ENCODE data around the gene SVEP1. TPM values are rescaled to one million over a fixed set of nuclear protein-coding genes. Genes with fewer than 3 reads are reported as not detected.

Gene SVEP1
- polyA plus RNA-seq, 1 of the 3 experiments (the other 2 are of a cell fraction) = 0.10 TPM

GRCh38 chr9:110338143-110338542, 241.4 kb downstream of the SVEP1 start:
- WGBS (ENCODE audit: low lambda C conversion rate) = 57% methylated on average over 1 of the region's 1 CpG
- H2AFZ ChIP-seq (ENCODE audit: low read depth) = no peak overlapping the region
- H3K4me2 ChIP-seq = no peak overlapping the region
- H3K9ac ChIP-seq = no peak overlapping the region
- POLR2A ChIA-PET = no interaction called here
- no peak for DNase-seq
- H3K4me1 ChIP-seq (ENCODE audit: control insufficient read depth in 1 of 2, insufficient read depth in 2 of 2, low read depth in 1 of 2, low read length in 1 of 2) = peaks cover 0 to 2% of the 10 kb centered on the region in 2 experiments; a peak in 1 of 4 replicates
- no peaks in the 10 kb centered on the region for H3K9me3 ChIP-seq
- no peak overlapping the region for H3K4me3 ChIP-seq (ENCODE audit: low read depth in 2 of 2, low read length in 1 of 2)
- no peaks in the 10 kb centered on the region for H3K79me2 ChIP-seq (ENCODE audit: insufficient read depth)
- H3K9me2 ChIP-seq = no peaks in the 10 kb centered on the region
- no peaks in the 10 kb centered on the region for H3K27me3 ChIP-seq (ENCODE audit: insufficient read depth)
- no peak overlapping the region for H3K27ac ChIP-seq (ENCODE audit: low read depth in 2 of 2, low read length in 1 of 2)
- H4K20me1 ChIP-seq (ENCODE audit: insufficient read depth) = no peaks in the 10 kb centered on the region
- H3K36me3 ChIP-seq (replicated peaks in 1 of 2; ENCODE audit: control insufficient read depth in 1 of 2, insufficient read depth in 2 of 2, low read length in 1 of 2) = no peaks in the 10 kb centered on the region
- no peaks in the 10 kb centered on the region for H3F3A ChIP-seq (replicated peaks; ENCODE audit: insufficient read depth)
- CTCF ChIA-PET = no interaction called here
- no peak for TF ChIP-seq CTCF (IDR thresholded peaks at IDR 0.05)
- TF ChIP-seq, protein P1, sequence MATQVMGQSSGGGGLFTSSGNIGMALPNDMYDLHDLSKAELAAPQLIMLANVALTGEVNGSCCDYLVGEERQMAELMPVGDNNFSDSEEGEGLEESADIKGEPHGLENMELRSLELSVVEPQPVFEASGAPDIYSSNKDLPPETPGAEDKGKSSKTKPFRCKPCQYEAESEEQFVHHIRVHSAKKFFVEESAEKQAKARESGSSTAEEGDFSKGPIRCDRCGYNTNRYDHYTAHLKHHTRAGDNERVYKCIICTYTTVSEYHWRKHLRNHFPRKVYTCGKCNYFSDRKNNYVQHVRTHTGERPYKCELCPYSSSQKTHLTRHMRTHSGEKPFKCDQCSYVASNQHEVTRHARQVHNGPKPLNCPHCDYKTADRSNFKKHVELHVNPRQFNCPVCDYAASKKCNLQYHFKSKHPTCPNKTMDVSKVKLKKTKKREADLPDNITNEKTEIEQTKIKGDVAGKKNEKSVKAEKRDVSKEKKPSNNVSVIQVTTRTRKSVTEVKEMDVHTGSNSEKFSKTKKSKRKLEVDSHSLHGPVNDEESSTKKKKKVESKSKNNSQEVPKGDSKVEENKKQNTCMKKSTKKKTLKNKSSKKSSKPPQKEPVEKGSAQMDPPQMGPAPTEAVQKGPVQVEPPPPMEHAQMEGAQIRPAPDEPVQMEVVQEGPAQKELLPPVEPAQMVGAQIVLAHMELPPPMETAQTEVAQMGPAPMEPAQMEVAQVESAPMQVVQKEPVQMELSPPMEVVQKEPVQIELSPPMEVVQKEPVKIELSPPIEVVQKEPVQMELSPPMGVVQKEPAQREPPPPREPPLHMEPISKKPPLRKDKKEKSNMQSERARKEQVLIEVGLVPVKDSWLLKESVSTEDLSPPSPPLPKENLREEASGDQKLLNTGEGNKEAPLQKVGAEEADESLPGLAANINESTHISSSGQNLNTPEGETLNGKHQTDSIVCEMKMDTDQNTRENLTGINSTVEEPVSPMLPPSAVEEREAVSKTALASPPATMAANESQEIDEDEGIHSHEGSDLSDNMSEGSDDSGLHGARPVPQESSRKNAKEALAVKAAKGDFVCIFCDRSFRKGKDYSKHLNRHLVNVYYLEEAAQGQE (IDR thresholded peaks at IDR 0.05; ENCODE audit: low read depth, low read length) = no peak
- no peak for TF ChIP-seq GATA2 (CRISPR knock-in tag; IDR thresholded peaks at IDR 0.05)
- no peak for TF ChIP-seq CHD2 (IDR thresholded peaks at IDR 0.05; ENCODE audit: low read length, partially characterized antibody)
- no peak for TF ChIP-seq TEAD4 (IDR thresholded peaks at IDR 0.05; ENCODE audit: borderline replicate concordance, insufficient read depth)
- TF ChIP-seq MEF2A (IDR thresholded peaks at IDR 0.05; ENCODE audit: borderline replicate concordance, low read depth) = no peak
- TF ChIP-seq PBX3 (IDR thresholded peaks at IDR 0.05) = no peak
- no peak for TF ChIP-seq FOXM1 (IDR thresholded peaks at IDR 0.05; ENCODE audit: low read depth)
- TF ChIP-seq FOSL2 (IDR thresholded peaks at IDR 0.05; ENCODE audit: borderline replicate concordance, low read depth) = no peak
- TF ChIP-seq RCOR1 (IDR thresholded peaks at IDR 0.05; ENCODE audit: low read length) = no peak
- no peak for TF ChIP-seq RAD21 (IDR thresholded peaks at IDR 0.05; ENCODE audit: low read length)
- no peak for TF ChIP-seq TCF12 (IDR thresholded peaks at IDR 0.05)
- TF ChIP-seq RFX5 (IDR thresholded peaks at IDR 0.05; ENCODE audit: low read length) = no peak
- TF ChIP-seq GABPA (IDR thresholded peaks at IDR 0.05; ENCODE audit: low read depth) = no peak
- no peak for TF ChIP-seq POLR2AphosphoS5 (IDR thresholded peaks at IDR 0.05; ENCODE audit: low read depth, low read length)
- TF ChIP-seq EP300 (IDR thresholded peaks at IDR 0.05; ENCODE audit: borderline replicate concordance in 1 of 2, low read depth in 1 of 2, low read length in 1 of 2) = no peak
- TF ChIP-seq, protein P2, sequence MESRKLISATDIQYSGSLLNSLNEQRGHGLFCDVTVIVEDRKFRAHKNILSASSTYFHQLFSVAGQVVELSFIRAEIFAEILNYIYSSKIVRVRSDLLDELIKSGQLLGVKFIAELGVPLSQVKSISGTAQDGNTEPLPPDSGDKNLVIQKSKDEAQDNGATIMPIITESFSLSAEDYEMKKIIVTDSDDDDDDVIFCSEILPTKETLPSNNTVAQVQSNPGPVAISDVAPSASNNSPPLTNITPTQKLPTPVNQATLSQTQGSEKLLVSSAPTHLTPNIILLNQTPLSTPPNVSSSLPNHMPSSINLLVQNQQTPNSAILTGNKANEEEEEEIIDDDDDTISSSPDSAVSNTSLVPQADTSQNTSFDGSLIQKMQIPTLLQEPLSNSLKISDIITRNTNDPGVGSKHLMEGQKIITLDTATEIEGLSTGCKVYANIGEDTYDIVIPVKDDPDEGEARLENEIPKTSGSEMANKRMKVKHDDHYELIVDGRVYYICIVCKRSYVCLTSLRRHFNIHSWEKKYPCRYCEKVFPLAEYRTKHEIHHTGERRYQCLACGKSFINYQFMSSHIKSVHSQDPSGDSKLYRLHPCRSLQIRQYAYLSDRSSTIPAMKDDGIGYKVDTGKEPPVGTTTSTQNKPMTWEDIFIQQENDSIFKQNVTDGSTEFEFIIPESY (IDR thresholded peaks at IDR 0.05; ENCODE audit: borderline replicate concordance, low read depth) = no peak
- no peak for TF ChIP-seq RXRA (IDR thresholded peaks at IDR 0.05; ENCODE audit: borderline replicate concordance, low read depth)
- no peak for TF ChIP-seq FOXJ3 (CRISPR knock-in tag; IDR thresholded peaks at IDR 0.05)

Data from SK-N-SH (cell line).